ENCODE measurements around the gene GTF3C6. TPM values are rescaled to one million over a fixed set of nuclear protein-coding genes. Genes with fewer than 3 reads are reported as not detected.
"Not testable (repeated sequence)": the region's sequence is repeated elsewhere in the genome, so short reads cannot be mapped to it uniquely, and the experiment has no call there.

The GTF3C6 gene
- total RNA-seq, 1 experiment from 2014 or later = 22.3 TPM

GRCh38 chr6:111015389-111016124, 57.1 kb downstream of the GTF3C6 start:
- no peaks in the 10 kb centered on the region for H3K27me3 ChIP-seq
- no peaks in the 10 kb centered on the region for H3K9me3 ChIP-seq
- peaks cover 60% of the 10 kb centered on the region for H3K36me3 ChIP-seq
- no peak for DNase-seq
- H3K4me3 ChIP-seq = no peak overlapping the region

GRCh38 chr6:111017241-111017640, 58.7 kb downstream of the GTF3C6 start:
- H3K4me3 ChIP-seq, DNase-seq, H3K9me3 ChIP-seq, H3K27me3 ChIP-seq: not testable (repeated sequence)
- peaks cover 54% of the 10 kb centered on the region for H3K36me3 ChIP-seq

Other genes with a start within 250 kb of the GTF3C6 start
- 3.2 and 4.0 TPM in 2 replicates for gene CDK19, start 143.2 kb upstream of the GTF3C6 start, total RNA-seq (2014; rRNA removed; shearing (Covaris generic); ENCODE audit: low replicate concordance)
- gene AMD1, start 83.9 kb upstream of the GTF3C6 start, total RNA-seq (2014; rRNA removed; shearing (Covaris generic); ENCODE audit: low replicate concordance) = 46.5 and 50.5 TPM in 2 replicates
- gene RPF2, start 23.3 kb downstream of the GTF3C6 start, total RNA-seq (2014; rRNA removed; shearing (Covaris generic); ENCODE audit: low replicate concordance) = 51.4 and 105 TPM in 2 replicates
- gene SLC16A10, start 128.8 kb downstream of the GTF3C6 start, total RNA-seq (2014; rRNA removed; shearing (Covaris generic); ENCODE audit: low replicate concordance) = 0.40 and 1.5 TPM in 2 replicates